Activated CD4-positive, CD25-positive, alpha-beta regulatory T cell treated with anti-CD3 and anti-CD28 coated beads, Interleukin-2, amount 50 U/mL, for 72 hours (primary cell): ENCODE results near the gene CCDC91.
"Not testable (repeated sequence)": the region's sequence is repeated elsewhere in the genome, so short reads cannot be mapped to it uniquely, and the experiment has no call there.

ENCODE experiments used
- DNase-seq: peaks from one replicate; pipeline ENCODE4 v3.0.0; 2021

CCDC91 gene

DNA sequence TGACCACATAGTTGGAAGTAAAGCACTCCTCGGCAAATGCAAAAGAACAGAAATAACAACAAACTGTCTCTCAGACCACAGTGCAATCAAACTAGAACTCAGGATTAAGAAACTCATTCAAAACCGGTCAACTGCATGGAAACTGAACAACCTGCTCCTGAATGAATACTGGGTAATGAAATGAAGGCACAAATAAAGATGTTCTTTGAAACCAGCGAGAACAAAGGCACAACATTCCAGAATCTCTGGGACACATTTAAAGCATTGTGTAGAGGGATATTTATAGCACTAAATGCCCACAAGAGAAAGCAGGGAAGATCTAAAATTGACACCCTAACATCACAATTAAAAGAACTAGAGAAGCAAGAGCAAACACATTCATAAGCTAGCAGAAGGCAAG lies 285.9 kb downstream of the CCDC91 start:
- not testable (repeated sequence) for DNase-seq

DNA sequence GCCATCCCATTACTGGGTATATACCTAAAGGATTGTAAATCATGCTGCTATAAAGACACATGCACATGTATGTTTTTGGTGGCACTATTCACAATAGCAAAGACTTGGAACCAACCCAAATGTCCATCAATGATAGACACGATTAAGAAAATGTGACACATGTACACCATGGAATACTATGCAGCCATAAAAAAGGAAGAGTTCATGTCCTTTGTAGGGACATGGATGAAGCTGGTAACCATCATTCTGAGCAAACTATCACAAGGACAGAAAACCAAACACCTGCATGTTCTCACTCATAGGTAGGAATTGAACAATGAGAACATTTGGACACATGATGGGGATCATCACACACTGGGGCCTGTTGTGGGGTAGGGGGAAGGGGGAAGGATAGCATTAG lies 288.8 kb downstream of the CCDC91 start:
- not testable (repeated sequence) for DNase-seq

DNA sequence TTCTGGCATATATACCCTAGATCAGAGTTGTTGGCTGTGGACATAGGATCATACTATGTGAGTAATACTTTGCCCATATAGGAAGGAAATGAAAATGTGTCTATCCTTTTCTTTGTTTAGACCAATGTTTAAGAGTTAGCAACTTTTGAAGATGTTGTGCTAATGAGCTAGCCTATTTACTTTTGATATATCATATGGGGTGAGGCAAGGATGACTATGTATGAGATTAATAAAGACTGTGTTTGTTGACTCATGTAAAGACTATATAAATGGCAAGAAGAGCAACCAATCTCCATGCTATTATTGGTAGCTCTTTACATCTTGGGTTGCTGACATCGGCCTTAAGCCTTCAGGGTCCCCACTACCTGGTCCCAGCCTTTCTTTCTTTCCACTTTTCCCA lies 289.4 kb downstream of the CCDC91 start:
- no peak for DNase-seq

DNA sequence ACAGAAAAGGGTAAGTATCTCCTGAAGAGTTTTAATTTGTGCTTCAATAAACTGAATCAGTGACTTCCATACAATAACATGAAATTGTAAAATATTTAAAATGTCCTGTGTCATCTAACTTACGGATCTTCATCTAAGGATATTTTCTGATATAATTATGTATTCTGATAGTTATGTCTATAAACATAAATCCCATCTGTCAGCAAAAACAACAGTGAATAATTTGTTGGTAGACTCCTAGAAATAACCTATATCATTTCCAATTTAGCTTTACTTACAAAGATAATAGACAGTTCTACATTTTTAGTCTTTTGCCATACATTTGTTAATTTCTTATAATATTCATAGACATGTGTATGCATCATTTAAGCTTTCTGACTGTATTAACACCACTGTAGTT lies 293.9 kb downstream of the CCDC91 start:
- no peak for DNase-seq

DNA sequence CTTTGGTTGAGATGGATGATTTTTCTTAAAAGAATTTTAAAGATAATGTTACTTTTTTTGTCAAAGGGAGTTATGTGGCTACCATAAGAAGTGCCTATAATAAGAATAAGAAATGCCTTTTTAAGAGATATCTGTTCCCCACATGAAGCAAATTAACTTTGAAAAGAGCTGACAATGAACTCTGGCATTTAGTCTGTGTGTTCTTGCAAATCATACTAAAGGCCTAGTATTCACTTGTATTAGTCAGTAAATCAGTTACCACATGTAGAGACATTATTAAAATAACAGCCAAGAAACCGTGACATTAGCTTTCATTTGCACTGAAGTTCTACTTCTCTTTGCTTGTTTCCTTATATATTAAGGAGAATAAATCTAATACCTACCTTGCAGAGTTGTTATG lies 296.3 kb downstream of the CCDC91 start:
- DNase-seq, result no peak

DNA sequence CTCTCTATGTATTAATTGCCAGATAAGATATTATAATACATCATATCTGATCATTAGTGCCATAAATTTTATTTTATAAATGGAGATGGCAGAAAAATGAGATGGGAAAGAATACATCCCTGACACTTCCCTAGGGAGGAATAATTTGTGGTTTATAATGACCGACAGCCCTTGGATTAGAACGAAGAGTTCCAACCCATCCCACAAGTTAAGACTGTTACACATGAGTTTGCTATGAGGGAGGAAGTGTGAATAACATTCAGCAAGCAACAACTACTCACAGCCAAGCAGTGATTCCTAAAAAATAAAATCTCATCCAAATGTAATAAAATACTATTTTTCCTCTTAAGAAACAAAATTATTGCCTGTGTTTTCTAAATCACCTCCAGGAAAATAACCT lies 299.0 kb downstream of the CCDC91 start:
- no peak for DNase-seq

DNA sequence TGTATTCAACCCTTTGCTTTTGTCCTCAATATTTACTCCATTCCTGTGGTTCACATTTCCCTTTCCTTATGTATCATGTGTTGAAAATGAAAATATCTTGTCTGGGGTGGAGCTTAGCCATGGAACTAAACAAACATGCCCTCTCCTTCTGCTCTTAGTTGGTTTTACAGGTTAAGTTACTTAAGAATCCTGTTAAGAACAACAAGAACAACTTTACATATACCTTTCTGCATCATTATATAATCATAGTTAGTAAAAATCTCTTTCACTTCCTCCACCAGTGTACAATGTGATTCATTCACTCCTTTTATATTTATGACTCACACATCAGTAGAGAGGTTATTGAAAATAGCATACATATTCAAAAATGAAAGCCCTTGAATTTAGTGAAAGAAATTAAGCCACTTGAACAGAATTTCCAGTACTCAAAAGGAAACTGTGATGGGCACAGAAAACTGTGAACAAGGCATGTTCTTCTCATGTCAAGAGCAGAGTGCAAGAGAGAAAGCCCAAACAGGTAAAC lies 307.7 kb downstream of the CCDC91 start:
- no peak for DNase-seq

DNA sequence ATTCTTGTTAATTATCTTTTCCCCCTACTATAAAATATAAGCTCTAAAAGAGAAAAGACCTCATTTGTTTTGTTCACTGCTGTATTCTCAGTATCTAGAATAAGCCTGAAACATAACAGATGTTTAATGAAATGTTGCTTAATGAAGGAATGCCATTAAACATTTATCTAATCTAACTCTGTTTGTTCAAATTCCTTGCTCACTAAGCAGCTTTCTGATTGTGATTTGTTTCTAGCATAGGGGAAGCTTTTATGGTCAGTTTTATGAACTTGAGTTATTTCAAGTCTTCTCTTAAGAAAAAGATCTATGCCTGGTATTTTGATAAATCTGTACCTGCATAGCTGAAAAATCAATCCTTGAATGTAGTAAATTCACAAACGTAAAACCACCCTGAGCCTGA lies 308.6 kb downstream of the CCDC91 start:
- DNase-seq, result no peak

DNA sequence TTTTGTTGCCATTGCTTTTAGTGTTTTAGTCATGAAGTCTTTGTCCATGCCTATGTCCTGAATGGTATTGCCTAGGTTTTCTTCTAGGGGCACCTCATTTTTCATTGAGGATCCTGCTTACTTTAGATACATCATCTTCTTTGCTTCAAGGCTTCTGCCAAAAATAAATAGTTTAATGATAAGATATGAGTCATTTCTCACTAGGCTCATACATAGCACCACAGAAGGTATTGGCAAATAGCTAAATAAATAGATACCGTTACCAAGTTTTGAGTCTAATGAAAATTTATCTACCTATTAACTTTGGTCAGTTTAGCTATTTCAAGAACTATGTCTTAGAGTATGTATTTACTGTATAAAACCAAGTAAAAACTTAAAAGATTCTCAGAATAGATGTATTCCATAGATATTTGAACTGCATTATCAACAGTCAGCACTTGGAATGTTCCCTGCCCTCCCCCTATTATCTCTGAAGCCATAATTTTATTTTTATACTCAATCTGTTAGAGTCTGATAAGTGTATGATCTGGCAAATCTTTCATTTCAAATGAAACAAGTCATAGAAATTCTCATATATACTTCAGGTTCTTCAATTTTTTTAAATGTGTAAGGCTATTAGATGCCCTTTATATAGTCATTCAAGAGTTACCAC lies 310.2 kb downstream of the CCDC91 start:
- no peak for DNase-seq

DNA sequence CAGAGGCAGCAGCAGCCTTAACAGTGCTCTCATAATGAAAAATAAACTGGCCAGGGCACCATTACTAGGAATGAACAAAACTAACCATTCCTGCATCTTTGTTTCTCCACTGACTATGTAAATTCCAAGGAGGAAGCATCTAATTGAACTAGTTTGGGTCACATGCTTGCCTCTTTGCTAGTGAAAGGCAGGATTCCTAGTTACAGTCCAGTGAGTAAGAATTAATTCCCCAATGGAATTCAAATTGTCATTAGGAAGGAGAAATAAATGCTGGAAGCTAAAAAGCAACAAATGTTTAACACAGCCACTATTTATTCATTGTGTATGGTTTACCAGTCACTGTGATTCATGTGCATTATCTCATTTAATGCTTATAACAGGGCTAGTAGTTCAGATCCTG lies 316.0 kb downstream of the CCDC91 start:
- no peak for DNase-seq

DNA sequence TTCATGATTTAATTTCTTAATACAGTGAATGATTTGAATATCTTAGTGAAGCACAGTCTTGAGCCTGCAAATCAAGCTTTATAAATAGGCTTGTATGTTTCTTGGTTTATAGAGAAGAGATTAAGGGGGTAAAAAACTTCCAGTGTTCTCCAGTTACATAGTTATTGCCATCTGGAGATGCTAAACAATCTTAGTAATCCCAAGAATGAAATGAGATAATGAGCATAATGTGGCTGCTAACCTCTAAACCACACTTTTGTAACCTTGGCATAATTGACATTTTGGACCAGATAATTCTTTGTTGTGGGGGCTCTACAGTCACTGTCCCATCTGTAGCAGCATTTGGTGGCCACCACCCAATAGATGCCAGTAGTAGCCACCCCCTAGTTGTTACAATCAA lies 316.8 kb downstream of the CCDC91 start:
- DNase-seq, result no peak

DNA sequence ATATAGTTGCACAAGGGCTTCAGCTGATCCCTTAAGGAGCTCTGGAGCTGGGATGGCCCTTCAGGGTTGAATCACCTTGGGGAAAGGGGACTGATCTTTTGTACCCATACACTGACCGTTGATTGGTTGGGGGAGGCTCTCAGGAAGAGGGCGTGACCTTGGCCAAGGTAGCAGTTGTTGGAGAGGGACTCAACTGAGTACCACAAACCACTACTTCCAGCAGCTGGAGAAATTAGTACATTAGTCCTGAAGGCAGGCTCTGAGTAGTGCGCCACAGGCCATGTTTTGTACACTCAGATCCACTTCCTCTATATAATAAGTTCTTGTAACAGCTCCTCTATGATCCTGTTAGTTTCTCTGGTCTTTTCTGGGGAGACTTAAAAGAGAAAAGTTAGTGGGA lies 317.6 kb downstream of the CCDC91 start:
- no peak for DNase-seq

DNA sequence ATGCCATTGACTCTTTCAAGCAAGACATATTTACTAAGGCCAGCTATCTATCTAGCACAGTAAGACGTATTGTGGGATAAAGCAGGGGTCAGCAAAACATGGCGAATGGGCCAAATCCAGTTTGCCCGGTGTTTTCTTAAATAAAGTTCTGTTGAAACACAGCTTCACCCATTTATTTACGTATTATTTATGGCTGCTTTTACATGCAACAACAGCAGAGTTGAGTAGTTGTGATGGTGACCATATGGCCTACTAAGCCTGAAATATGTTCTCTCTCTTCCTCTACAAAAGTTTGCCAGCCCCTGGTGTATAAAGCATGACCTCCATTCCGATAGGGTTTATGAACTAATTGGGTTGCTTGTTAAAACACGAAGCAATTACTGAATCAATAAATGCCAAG lies 322.1 kb downstream of the CCDC91 start:
- no peak for DNase-seq

DNA sequence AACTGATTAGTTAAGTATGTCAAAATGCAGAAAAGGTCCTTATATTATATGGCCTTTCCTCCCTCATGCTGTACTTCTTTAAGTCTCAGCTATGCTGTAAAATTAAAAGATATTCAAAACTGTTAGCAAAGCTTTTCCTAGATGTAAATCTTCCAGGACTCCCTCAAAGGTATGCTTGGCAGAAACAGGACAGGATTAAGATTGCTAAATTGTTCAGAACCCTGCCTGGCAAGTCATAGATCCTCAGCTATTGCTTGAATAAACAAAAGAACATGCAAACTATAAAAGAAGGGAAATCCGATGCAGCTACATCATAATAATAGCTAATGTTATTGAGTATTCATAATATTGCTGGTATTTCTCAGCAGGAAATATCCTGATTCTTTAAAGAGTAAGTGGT lies 322.6 kb downstream of the CCDC91 start:
- no peak for DNase-seq

DNA sequence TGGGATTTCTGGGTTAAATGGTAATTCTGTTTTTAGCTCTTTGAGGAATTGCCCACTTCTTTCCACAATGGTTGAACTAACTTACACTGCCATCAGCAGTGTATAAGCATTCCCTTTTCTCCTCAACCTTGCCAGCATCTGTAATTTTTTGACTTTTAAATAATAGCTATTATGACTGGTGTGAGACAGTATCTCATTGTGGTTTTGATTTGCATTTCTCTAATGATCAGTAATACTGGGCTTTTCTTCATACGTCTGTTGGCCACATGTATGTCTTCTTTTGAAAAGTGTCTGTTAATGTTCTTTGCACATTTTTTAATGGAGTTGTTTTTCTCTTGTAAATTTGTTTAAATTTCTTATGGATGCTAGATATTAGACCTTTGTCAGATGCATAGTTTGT lies 323.7 kb downstream of the CCDC91 start:
- DNase-seq, result no peak

DNA sequence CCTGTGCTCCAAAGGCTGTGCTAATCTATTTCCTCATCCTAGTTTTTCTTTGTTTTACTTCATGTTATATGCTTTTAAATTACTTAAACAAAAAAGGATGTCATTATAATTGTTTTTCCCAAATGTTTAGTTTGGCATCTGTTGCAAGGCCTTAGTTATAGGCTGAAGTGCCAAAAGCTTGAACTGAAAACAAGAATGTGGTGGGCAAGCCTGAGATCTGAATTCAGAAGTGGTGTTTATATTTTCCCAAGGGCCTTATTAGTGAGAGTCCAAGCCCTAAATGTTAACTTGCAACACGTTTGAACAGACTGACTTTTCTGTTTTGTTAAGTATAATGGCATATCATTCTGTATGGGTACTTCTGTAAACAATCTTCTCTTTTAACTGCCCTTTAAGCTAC lies 326.8 kb downstream of the CCDC91 start:
- DNase-seq, result no peak

DNA sequence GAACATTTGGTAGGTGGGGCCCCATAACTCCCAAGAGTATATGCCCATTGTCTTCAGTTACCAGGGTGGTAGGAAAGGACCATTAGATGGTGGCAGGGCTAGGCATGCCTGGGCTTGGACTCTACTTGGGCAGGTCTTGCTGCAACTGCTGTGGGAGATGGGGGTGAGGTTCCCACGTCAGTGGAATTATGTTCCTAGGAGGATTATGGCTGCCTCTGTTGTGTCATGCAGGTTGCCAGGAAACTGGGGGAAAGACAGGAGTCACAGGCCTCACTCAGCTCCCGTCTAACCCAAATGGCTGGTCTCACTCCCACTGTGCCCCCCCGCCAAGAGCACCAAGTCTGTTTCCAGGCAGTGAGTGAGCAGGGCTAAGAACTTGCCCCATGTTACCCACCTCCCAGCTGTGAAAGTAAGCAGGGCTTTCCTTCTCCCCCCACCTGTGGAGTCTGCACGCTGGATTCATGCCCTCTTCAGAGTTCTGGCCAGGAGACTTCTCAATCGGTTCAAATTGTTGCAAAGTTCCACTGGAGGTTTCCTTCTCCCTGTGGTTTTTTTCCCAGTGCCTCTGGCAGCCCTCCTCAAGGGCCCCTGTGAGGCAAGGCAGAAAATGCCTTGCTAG lies 337.5 kb downstream of the CCDC91 start:
- no peak for DNase-seq

DNA sequence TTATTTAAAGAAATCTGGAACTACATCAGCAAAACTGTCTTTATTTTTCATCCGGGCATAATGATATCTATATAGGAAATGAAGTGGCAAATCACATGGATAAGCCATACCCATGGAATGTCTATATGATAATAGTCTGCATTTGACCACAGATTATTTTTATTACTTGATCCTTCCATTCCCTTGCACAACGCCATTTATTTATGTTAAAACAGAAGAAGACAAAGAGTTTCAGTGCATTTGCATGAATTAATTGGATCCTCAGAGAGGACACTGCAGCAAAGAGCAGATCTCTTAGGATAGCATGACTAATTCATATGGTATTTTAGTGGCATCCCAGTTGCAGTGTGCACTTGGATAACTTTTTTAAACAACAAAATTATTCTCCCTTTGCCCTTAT lies 345.0 kb downstream of the CCDC91 start:
- DNase-seq, result no peak

DNA sequence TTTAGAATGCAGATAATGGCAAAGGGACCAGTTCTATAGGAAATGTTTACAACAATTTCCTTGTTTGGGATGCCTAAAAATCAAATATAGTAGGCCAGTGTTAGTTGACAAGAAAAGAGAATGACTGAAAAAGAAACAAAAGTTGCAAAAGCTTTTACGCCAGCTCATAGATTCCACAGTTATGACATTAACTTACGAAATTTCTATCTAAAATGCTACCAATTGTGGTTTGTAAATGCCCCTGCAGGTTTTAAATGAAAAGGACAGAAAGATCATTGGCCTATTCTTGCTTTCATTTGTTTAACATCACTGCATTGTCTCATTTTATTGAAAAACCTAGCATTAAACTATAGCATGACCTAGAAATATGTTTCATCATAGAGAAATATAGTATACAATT lies 345.8 kb downstream of the CCDC91 start:
- no peak for DNase-seq

DNA sequence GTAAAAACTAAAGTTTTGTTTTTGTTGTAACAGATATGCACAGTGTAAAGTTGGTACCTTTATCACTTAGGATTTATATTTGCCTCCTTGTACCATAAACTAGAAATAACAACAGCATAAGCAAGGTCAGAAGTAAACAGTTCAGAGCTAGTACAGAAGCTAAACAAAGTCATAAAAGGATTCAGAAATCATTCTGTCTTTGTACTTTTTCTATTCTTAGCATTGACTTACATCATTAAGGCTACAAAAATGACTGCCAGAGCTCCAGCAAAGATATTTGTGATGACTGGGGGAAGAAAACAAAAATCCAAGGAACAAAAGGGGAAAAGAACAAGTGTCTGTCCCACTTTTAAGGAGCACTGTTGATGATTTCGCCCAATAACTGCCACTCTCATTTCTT lies 347.2 kb downstream of the CCDC91 start:
- no peak for DNase-seq

DNA sequence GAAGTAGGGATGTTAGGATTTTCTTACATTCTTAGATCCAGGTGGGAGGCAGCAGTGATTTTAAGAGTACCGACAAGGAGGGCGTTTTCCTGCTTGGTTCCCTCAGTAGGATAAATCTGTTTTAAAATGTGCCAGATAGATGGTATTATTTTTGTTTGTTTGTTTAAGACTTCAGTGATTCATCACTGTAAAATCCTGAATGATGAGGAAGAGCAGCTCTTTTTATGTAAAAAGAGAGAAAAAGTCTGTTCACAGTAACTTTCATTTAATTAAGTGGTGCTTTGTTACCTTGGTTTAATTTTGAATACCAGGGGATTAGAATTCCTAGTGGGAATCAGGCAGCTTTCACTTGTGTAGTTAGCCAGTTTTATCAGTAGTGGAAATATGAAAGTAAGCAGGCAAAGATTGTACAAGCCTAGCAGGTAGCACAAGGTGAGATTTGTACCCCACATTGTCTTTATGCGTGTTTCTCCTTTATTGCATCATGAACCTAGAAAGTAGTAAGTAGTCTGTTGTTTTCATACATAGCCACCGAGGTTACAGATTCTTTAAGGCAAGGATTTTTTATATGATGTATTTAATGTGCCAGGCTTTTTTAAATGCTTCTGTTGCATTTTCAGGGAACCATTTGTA lies 349.6 kb downstream of the CCDC91 start:
- no peak for DNase-seq

DNA sequence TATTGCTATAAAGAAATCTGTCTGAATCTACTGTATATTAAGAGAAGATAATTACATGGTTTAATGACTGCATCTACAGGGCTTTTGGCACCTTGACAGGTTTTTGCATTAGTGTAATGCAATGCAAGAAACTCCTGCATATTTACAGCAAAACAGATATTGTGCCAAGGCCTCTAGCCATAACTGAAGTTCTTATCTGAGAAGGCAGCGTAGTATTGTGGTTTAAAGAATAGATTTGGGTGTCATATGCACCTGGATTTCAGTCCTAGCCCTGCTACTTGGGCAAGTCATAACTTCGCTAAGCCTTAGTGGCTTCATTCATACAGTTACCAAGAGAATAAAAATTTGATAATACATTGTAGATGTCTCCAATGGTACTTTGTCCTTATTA lies 350.1 kb downstream of the CCDC91 start:
- no peak for DNase-seq

DNA sequence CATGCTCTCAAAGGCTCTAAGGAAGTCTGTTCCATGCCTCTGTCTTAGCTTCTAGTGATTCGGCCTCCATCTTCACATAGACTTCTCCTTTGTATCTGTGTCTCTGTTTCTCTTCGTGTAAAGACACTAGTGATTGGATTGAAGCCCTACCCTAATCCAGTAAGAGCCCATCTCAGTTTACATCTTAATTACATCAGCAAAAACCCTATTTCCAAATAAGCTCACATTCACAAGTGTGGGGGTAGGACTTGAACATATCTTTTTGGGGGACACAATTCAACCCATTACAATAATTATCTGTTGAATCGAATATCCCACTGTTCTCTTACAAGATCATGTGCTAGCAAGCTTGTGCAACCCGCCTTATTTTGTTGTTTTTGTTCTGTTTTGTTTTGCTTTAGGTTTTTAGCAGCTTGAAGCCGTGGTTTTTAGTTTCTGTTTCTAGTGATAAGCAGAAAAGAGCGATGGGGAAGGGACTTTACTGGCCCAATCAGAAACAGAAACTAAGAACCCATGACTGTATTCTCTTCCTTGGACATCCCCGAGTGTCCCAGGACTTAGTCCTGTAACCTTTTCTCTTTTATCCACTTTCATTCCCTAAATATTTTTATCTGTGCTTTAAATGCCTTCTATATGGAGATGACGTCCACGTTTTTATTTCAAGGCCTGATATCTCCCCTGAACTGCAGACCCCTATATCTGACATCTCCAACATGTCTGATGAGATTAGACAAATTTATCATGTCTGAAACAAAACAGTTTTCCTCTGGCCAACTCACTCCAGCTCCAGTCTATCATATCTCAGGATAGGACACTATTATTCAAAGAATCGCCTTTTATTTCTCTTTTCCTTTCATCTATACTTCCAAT lies 353.0 kb downstream of the CCDC91 start:
- DNase-seq, result no peak
